Prostate gland (tissue), 2 donors: ENCODE results near the gene TUBAL3. TPM values are rescaled to one million over a fixed set of nuclear protein-coding genes. Genes with fewer than 3 reads are reported as not detected.

ENCODE experiments used
- DNase-seq: peaks from one replicate; pipeline ENCODE4 v3.0.0-alpha.2; 2019; ENCODE audit warnings: low spot score
- H3K27ac ChIP-seq, 2 donors: fragments of 200-600 bp; sonication (generic); 2 replicates each; pipeline ENCODE4 v1.5.1; 2017 to 2019
- H3K27me3 ChIP-seq: fragments of 200-600 bp; sonication (generic); replicated peaks from 2 replicates; pipeline ENCODE4 v1.5.1; 2019; ENCODE audit not compliant: insufficient read depth
- H3K36me3 ChIP-seq, 2 donors: fragments of 200-600 bp; sonication (generic); 1 replicate in 1 of 2; 2 replicates in 1 of 2; pipeline versions ENCODE4 v1.5.1 to v1.8.1; 2017 to 2019
- H3K4me1 ChIP-seq: fragments of 200-600 bp; sonication (generic); replicated peaks from 2 replicates; pipeline ENCODE4 v1.5.1; 2019
- H3K4me3 ChIP-seq, 2 donors: fragments of 200-600 bp; sonication (generic); 2 replicates each; pipeline ENCODE4 v1.5.1; 2017 to 2019
- H3K9me3 ChIP-seq: fragments of 200-600 bp; sonication (generic); 2 replicates; pipeline ENCODE4 v1.5.1; 2017
- POLR2A ChIP-seq: fragments of 450-650 bp; IDR thresholded peaks from one replicate; pipeline ENCODE4 v1.6.1; 2016; ENCODE audit warnings: antibody characterized with exemption, mild to moderate bottlenecking
- POLR2AphosphoS5 ChIP-seq: sonication (generic); formaldehyde crosslinking; IDR thresholded peaks from one replicate; pipeline ENCODE4 v1.6.1; 2017; ENCODE audit warnings: antibody characterized with exemption
- WGBS: methylation state at CpG from one replicate; pipeline ENCODE4 v1.1.5; 2018; 5-methylcytosine and 5-hydroxymethylcytosine counted together
- intact Hi-C: fragments of 100-400 bp; cut with DNase I; formaldehyde crosslinking; loops from one replicate; pipeline ENCODE4 v1.14.2; 2022
- total RNA-seq, 2 donors: library from RNA; depleted of rRNA; stranded (reverse); fragments of >200 nt; gene quantifications; one replicate each; pipeline ENCODE4 v1.1.0, GENCODE V29; 2016
- TF ChIP-seq, protein P1 (sequence below), 4 experiments: fragments of 200-600 bp in 2 of 4; fragments of 450-650 bp in 2 of 4; sonication (generic) in 2 of 4; IDR thresholded peaks; 1 replicate in 3 of 4; 2 replicates in 1 of 4; pipeline ENCODE4 v1.5.1; 2016 to 2019; ENCODE audit warnings: antibody characterized with exemption in 4 of 4, mild to moderate bottlenecking in 2 of 4, moderate library complexity in 2 of 4

Gene TUBAL3
- total RNA-seq, 2 donors from 2014 or later: 1.1 TPM; not detected in 1

DNA sequence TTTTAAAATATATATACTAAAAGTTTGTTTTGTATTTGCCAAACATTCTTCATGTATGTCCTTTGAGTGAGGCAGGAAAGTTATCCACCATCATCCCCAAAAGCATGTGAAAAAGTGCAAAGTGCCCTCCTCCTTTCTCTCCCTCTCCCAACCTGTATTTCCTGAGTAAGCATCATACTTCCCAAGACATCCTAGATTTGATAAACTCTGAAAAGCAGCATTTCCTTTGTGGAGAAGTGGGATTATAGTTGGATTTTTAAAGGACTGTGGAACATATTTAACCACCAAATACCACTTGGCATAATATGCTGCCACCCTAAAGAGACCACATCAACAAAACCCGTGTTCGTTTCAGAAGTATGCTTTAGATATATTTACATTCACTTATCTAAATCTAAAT lies 44.6 kb upstream of the TUBAL3 start:
- WGBS: 26% methylated on average over 2 of the region's 2 CpGs
- Histone ChIP-seq H3K4me3 (peak overlapping the region in 1 of 2 donors; percentile 60), H3K27me3 (no peaks in the 10 kb centered on the region), H3K27ac (peak overlapping the region; percentile 75 to 85), H3K4me1 (peaks cover 10% of the 10 kb centered on the region), H3K9me3 (no peaks in the 10 kb centered on the region), H3K36me3 (peaks cover 0 to 8% of the 10 kb centered on the region in 2 donors)
- TF ChIP-seq POLR2A (no peak), POLR2AphosphoS5 (no peak)
- TF ChIP-seq, protein P1, sequence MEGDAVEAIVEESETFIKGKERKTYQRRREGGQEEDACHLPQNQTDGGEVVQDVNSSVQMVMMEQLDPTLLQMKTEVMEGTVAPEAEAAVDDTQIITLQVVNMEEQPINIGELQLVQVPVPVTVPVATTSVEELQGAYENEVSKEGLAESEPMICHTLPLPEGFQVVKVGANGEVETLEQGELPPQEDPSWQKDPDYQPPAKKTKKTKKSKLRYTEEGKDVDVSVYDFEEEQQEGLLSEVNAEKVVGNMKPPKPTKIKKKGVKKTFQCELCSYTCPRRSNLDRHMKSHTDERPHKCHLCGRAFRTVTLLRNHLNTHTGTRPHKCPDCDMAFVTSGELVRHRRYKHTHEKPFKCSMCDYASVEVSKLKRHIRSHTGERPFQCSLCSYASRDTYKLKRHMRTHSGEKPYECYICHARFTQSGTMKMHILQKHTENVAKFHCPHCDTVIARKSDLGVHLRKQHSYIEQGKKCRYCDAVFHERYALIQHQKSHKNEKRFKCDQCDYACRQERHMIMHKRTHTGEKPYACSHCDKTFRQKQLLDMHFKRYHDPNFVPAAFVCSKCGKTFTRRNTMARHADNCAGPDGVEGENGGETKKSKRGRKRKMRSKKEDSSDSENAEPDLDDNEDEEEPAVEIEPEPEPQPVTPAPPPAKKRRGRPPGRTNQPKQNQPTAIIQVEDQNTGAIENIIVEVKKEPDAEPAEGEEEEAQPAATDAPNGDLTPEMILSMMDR (IDR thresholded peaks at IDR 0.05): no peak
- intact Hi-C loops: loop anchor here (5.0 kb wide), 5 partner anchors 63 to 443 kb away; partner anchors contain the start of gene FBH1
- DNase-seq: no peak

DNA sequence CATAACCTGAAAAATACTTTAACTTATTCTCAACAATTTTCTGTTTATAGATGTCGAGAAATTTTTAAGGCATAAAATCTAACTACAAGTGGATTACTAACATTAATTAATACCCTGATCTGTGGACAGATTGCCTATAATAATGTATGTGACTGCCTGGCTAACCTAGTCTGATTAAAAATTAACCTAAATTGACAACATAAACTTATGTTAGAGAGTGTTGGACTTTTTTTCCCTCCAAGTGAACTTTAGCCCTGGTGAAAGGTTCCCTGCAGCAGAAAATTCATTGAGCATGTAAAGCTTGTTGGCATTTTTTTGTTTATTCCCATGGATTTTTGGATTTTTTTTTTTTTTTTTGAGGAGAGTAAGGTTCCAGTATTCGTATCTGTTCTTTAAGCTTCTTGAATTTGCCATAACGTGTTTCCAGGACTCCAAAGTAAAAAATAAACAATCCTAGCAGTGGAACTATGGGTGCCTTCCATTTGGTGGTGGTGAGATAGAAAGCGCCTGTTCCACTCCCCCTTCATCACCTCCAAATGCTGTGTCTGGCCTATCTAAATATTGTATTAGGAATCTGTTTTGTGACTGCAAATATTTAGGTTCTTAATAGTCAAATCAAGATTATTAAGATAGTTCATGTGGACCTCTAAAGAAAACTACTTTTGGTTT lies 43.8 kb upstream of the TUBAL3 start:
- peak overlapping the region; percentile 75 to 85 for H3K27ac ChIP-seq
- no peaks in the 10 kb centered on the region for H3K9me3 ChIP-seq
- intact Hi-C loops: loop anchor here (5.0 kb wide), 5 partner anchors 64 to 444 kb away; partner anchors contain the start of gene FBH1
- WGBS: 20% methylated on average over 4 of the region's 4 CpGs
- H3K27me3 ChIP-seq: no peaks in the 10 kb centered on the region
- peaks cover 10% of the 10 kb centered on the region for H3K4me1 ChIP-seq
- no peak for DNase-seq
- H3K36me3 ChIP-seq: peaks cover 0 to 8% of the 10 kb centered on the region in 2 donors
- TF ChIP-seq, protein P1 (IDR thresholded peaks at IDR 0.05): no peak
- TF ChIP-seq POLR2AphosphoS5 (no peak), POLR2A (no peak)
- peak overlapping the region; percentile 49 to 60 for H3K4me3 ChIP-seq

DNA sequence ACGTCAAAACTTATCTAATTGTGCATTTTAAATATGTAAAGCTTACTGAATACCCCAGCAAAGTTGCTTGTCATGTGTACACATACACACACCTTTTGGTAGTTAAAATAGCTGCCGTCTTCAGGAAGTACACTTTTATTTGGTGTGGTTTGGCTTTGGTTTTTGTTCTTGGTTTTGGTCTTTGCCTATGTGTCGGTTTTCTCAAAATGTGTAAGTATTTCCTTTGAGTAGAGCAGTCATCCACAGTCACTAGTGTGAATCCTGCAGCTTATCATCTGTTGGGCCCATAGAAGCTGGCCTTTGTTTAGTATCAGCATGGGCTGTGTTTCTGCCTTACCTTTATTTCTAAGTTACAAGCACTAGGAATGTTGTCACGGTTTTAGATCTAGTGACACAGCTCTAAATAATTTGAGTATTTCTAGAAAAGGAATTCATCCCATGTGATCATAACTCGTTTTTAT lies 43.0 kb upstream of the TUBAL3 start:
- no peaks in the 10 kb centered on the region for H3K36me3 ChIP-seq
- H3K4me1 ChIP-seq: peaks cover 10% of the 10 kb centered on the region
- intact Hi-C loops: loop anchor here (5.0 kb wide), 5 partner anchors 65 to 445 kb away; partner anchors contain the start of gene FBH1
- WGBS: 4% methylated on average over 5 of the region's 5 CpGs
- no peaks in the 10 kb centered on the region for H3K9me3 ChIP-seq
- peak overlapping the region; percentile 75 to 85 for H3K27ac ChIP-seq
- peak overlapping the region; percentile 49 to 60 for H3K4me3 ChIP-seq
- H3K27me3 ChIP-seq: no peaks in the 10 kb centered on the region
- no peak for DNase-seq
- TF ChIP-seq POLR2A (peak; percentile 45), POLR2AphosphoS5 (peak; percentile 43)
- TF ChIP-seq, protein P1 (IDR thresholded peaks at IDR 0.05): no peak

DNA sequence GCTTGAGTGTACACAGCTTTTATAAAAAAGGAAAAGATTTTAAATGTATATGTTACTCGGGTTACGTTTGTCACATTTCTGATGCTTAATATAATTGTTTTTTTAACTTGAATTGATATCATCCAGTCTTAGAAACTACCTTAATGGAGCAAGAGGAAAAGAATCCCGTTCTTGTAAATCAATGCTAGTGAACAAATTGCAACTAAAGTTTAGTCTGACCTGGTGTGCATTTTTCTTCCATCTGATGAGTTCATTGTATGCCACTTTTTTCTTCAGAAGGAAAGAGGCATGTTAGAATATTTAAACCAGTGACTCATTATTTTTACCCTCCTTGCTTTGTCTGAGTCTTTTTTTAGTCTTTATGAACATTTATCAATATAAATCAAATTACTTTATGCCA lies 42.4 kb upstream of the TUBAL3 start:
- 3% methylated on average over 3 of the region's 3 CpGs for WGBS
- TF ChIP-seq, protein P1 (IDR thresholded peaks at IDR 0.05): no peak
- TF ChIP-seq POLR2A: no peak
- TF ChIP-seq POLR2AphosphoS5: no peak
- Histone ChIP-seq H3K4me1 (peaks cover 10% of the 10 kb centered on the region), H3K9me3 (no peaks in the 10 kb centered on the region), H3K36me3 (no peaks in the 10 kb centered on the region), H3K27me3 (no peaks in the 10 kb centered on the region), H3K27ac (peak overlapping the region; percentile 75 to 85), H3K4me3 (peak overlapping the region; percentile 49 to 60)
- DNase-seq: no peak
- intact Hi-C loops: loop anchor here (5.0 kb wide), 5 partner anchors 65 to 445 kb away; partner anchors contain the start of gene FBH1
